HG03060 (cell line): ENCODE results near the gene PCBD2.
"Not testable (repeated sequence)": the region's sequence is repeated elsewhere in the genome, so short reads cannot be mapped to it uniquely, and the experiment has no call there.

Source experiments
- ATAC-seq: cut with Tn5 transposase; IDR thresholded peaks from one replicate; pipeline ENCODE4 v1.9.1; 2021; ENCODE audit warnings: low read depth, moderate number of reproducible peaks; ENCODE audit not compliant: unreplicated experiment

The PCBD2 gene

DNA sequence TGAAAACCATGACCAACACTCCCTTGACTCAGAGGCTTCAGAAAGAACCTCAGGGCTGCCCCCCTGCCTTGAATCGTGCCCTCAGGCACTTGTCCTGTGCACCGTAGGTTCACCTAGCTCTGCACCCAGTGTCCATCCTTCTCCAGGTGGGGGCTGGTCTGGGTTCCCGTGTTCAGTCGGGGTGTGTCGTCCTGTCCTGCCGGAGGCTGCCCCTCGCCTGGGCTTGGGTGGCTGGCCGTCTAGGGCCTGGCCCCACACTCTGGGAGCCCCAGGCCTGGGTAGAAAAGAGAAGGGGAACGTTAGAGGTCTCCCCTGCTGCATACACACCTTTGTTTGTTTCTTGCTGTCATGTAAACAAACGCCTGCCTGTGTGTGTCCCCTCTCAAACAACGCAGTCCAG lies 92.1 kb downstream of the PCBD2 start:
- no peak for ATAC-seq

DNA sequence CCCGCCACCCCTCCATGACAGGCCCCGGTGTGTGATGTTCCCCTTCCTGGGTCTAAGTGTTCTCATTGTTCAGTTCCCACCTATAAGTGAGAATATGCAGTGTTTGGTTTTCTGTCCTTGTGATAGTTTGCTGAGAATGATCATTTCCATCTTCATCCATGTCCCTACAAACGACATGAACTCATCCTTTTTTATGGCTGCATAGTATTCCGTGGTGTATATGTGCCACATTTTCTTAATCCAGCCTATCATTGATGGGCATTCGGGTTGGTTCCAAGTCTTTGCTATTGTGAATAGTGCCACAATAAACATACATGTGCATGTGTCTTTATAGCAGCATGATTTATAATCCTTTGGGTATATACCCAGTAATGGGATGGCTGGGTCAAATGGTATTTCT lies 93.1 kb downstream of the PCBD2 start:
- not testable (repeated sequence) for ATAC-seq

DNA sequence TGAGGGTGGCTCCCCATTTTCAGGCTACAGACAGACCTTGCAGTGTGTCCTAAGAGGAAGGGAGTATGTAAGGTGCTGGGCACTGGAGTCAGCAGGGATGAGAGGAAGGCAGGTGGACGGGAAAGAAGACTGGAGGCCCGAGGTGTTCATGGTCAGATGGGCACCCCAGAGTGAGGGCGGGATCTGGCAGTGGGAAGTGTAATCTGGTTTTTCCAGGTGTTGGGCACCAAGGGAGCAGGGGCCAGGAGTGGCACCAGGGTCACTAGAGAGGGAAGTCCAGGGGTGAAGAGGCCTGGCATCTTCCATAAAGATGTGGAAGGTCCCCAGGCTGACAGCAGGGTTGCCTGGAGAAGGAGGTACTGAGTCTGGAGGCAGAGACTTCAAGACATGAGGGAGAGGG lies 99.4 kb downstream of the PCBD2 start:
- no peak for ATAC-seq

DNA sequence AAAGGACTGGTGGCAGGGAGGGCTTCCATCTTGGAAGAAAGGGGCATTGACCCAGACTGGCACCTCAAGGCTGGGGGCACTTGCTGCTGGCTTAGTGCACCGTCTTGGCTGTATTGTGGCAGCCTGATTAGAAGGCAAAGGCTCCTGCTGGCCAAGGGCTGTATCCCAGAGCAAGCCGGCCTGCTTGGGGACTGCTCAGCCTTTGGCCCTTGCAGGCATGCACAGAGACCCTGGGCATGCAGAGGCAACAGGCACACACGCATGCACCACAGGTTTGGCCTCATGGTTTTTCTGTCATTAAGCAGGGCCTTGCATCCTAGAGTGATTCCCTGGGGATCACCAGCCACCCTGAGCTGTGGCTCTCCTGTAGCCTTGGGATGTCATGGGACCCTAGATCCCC lies 100.1 kb downstream of the PCBD2 start:
- no peak for ATAC-seq

DNA sequence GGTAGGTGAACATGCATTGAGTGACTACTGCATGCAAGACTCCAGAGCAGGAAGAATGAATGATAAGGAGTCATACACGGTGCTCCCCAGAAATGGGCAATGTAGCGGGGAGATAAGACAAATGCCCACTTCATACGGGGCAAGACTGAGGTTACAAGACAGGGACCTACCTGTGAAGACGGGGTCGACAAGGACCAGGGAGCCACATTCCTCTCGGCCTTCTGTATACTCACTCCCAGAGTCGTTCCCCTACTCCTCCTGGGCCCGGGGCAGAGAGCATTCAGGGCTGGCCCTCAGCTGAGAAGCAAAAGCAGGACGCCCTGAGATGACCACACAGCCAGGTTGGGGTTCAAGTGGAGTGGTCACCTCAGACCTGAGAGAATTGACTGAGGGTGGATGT lies 102.4 kb downstream of the PCBD2 start:
- no peak for ATAC-seq

DNA sequence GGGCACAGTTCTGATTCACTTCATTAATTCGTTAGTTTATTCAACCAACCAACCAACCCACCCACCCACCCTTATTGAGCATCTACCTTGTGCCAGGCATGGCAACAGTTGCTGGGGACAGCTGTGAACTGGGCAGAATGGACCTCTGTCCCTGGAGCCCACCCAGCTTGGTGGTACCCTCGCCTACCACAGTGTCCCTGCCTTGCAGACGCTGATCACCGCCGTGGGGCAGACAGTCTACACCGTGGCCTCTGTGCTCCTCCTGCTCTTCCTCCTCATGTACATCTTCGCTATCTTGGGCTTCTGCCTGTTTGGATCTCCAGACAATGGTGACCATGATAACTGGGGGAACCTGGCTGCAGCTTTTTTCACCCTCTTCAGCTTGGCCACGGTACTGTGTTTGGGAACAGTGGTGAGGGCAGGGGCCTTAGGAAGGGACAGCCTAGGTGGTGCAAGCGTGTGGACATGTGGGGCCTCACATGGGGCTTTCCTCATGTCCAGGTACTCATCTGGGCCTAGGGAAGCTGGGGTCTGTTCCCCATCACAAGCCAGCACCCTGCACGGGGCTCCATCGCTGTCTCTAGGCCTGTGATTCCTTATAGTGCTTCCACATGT lies 102.9 kb downstream of the PCBD2 start:
- ATAC-seq = no peak

DNA sequence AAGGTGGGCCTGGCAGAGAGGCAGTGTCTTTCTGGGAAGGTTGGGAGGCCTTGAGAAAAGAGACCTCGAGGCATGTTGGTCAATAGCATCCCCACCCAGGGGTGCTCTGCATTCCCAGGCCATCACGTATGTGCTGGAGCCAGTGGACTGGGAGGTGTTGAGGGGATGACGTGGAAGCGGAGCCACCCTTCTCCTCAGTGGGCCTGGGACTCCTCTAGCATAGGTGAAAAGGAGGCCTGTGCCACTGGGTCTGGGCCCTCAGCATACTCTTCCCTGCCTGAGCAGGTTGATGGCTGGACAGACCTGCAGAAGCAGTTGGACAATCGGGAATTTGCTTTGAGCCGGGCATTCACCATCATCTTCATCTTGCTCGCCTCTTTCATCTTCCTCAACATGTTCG lies 103.6 kb downstream of the PCBD2 start:
- no peak for ATAC-seq

DNA sequence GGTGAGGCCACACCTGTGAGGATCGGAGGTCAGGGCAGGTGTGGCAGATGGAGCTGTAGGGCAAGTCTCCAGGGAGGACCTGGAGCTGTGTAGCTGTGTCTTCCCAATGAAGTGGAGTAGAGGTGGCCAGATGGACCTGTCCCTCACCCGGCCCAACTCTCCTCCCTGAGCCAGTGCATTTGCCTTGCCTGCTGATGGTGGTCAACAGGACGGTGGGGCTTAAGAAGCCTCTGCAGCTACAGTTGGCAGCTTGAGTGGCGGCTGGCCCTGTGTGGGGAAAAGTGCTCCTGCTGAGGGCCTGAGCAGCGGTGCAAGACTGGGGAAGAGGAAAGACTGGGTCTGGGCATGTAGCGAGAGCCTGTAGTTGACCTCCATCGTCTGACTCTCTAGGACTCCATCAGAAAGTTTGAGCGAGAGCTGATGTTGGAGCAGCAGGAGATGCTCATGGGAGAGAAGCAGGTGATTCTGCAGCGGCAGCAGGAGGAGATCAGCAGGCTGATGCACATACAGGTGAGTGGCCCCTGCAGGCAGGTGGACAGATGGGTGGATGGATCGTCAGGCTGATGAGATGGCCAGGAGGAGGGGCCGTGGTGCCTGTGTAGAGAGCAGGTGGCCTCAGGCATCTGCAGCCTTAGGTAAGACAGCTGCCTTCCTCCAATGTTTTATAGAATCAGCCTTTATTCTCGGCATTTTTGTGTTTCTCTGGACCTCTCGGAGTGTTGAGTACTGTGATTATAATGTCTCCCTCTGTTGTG lies 104.2 kb downstream of the PCBD2 start:
- no peak for ATAC-seq

DNA sequence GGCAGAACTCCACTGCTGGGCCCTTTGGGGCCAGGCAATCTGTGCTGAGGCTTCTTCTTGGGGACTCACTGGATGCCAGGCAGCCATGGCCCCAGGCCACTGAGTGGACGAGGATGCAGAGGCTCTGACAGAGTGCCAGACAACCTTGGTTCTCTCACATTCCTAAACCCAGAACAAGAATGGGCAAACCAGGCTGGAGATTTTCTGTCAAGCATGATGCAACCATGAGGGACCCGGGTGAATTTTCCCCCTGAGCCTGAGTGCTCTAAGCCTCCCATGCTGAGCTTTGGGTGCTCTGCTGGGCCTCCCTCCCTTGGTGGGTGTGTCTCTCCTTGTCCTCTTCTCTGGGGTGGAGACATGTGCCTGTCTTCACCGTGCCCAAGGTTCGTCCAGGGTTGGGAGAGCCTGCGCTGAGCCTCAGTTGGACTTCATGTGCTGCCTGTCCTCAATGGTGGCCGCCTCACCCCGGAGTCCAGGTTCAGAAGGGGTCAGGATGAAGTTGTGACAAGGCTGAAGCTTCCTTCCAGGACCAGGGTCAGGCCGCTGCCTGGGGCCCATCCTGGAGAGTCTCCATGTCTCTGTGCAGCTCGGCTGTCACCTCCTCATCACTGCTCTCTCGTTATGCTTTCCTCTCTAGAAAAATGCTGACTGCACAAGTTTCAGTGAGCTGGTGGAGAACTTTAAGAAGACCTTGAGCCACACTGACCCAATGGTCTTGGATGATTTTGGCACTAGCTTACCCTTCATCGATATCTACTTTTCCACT lies 105.0 kb downstream of the PCBD2 start:
- no peak for ATAC-seq

DNA sequence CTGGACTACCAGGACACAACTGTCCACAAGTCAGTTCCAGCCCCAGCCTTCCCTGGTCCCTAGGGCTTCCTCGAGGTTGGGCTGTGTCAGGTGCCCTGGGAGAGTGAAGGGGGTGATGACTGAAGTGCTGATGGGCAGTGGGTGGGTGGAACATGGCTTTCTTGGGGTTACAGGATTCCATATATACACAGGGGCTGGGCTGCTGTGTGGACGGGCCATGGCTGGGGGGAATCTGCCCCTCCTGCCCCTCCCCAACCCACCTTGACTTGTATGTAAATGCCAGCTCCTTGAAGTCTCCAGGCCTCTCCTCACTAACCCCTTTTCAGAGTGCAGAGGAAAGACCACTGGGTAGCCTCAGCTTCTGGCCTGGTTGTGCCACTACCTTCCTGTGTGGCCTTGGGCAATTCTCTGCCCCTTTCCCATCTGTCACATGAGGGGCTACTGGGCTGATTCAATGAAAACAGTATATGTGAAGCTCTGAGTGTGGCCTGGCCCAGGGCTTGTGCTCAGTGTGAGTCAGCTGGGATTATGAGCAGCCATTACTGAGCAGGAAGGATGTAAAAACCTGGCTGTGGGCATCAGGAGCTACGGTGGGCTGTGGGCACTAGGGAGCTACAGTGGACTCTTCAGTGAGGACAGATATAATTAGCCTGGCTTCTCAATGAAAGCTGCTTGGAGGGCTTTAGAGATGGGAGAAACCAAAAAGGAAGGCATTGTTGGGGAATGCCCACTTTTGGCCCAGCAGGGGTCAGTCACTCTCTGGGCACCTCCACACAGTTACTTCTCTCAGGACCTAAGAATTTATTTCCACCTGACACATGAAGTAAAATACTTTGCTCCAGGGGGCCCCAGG lies 105.8 kb downstream of the PCBD2 start:
- no peak for ATAC-seq

DNA sequence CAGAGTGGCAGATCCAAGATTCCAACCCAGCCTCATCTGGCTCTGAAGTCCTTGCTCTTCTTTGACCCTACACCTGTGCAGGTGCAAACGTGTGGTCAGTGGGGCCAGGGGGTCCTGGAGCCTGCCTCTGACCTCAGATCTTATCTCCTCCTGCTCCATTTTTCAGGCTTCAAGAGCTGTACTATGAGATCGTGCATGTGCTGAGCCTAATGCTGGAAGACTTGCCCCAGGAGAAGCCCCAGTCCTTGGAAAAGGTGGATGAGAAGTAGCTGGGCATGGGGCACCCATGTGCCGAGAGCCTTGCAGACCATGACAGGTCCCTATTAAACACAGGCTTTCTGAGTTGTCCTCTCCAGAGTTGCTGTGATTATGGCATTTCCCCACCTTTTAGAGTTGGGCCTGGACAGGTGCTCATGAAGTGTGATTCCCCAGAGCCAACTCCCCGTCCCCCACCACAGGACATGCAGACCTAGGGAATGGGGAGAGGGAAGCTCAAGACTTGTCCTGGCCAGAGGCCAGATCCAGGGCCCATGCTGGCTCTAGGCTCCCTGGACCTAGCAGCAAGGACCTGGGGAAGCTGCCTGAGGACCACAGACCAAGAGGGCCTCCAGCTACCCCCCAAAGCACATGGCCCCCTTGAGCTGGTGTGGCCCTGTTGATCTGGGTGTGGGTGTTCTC lies 106.6 kb downstream of the PCBD2 start:
- no peak for ATAC-seq

DNA sequence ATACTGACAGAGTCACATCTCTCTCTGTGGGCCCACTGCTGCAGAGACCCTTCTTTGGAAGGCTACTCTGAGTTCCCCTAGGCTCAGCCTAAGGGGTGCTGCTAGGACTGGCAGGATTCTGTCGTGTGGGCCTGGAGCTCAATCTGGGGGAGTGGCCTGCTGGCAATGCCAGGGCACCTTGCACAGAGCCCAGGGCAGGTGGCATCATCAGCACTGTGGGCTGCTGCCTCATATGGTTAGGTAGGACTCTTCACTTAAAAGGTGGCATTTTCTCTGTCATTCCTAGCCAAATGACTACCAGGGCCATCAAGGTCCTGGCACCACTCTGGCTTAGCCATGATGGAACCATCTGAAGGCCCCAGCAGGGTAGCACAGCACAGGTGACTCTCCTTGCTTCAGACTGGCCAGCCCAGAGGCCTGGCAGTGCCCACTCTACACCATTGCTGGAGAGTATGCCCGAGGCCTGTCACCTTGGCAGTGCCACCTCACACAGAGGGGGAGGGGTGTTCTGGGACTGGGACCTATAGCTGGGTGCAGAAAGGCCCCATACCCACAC lies 107.2 kb downstream of the PCBD2 start:
- no peak for ATAC-seq
